Measurements from ENCODE around the gene RRAS.

Gene RRAS

GRCh38 chr19:49685845-49686332 lies 45.9 kb upstream of the RRAS start:
- DNase-seq (ENCODE audit: extremely low read depth, low read depth) = no peak
- no peak for TF ChIP-seq CTCF (IDR thresholded peaks at IDR 0.05; ENCODE audit: low read depth, low read length)

- DNase-seq (ENCODE audit: extremely low read depth, low read depth) = no peak
- TF ChIP-seq CTCF (IDR thresholded peaks at IDR 0.05; ENCODE audit: low read depth, low read length) = no peak
These were observed 45.1 kb upstream of the RRAS start for GRCh38 chr19:49684983-49685553.

- no peak for DNase-seq (ENCODE audit: extremely low read depth, low read depth)
- TF ChIP-seq CTCF (IDR thresholded peaks at IDR 0.05; ENCODE audit: low read depth, low read length) = peak; percentile 47
These were observed 44.5 kb upstream of the RRAS start for GRCh38 chr19:49684251-49684982.

GRCh38 chr19:49683814-49684250 lies 43.9 kb upstream of the RRAS start:
- no peak for DNase-seq (ENCODE audit: extremely low read depth, low read depth)
- TF ChIP-seq CTCF (IDR thresholded peaks at IDR 0.05; ENCODE audit: low read depth, low read length) = no peak

- no peak for TF ChIP-seq CTCF (IDR thresholded peaks at IDR 0.05; ENCODE audit: low read depth, low read length)
- DNase-seq (ENCODE audit: extremely low read depth, low read depth) = no peak
These were observed 42.3 kb upstream of the RRAS start for GRCh38 chr19:49682274-49682673.

- DNase-seq (ENCODE audit: extremely low read depth, low read depth) = no peak
- TF ChIP-seq CTCF (IDR thresholded peaks at IDR 0.05; ENCODE audit: low read depth, low read length) = no peak
These were observed 41.9 kb upstream of the RRAS start for GRCh38 chr19:49681830-49682229.
